ENCODE data around the gene SYT6.

The SYT6 gene

GRCh38 chr1:114153261-114154145, at the start of gene SYT6:
Gene SYT6, minus strand, starts transcription at chr1:114153869. Its CDS starts 97 bp downstream, at chr1:114153772.
- TF ChIP-seq CTCF (IDR thresholded peaks at IDR 0.05; ENCODE audit: low read depth, low read length, missing control alignments) = no peak
- no peak for DNase-seq (ENCODE audit: low read depth)
- no peak within 1 kb of the TSS for H3K4me3 ChIP-seq (ENCODE audit: low read depth, low read length)

- no peak for TF ChIP-seq CTCF (IDR thresholded peaks at IDR 0.05; ENCODE audit: low read depth, low read length, missing control alignments)
- H3K4me3 ChIP-seq (ENCODE audit: low read depth, low read length) = no peak overlapping the region
- DNase-seq (ENCODE audit: low read depth) = no peak
Observed at GRCh38 chr1:114201486-114201885, 47.8 kb upstream of the SYT6 start.

- no peak for TF ChIP-seq CTCF (IDR thresholded peaks at IDR 0.05; ENCODE audit: low read depth, low read length, missing control alignments)
- DNase-seq (ENCODE audit: low read depth) = no peak
- H3K4me3 ChIP-seq (ENCODE audit: low read depth, low read length) = no peak overlapping the region
Observed at GRCh38 chr1:114199017-114199594, 45.4 kb upstream of the SYT6 start.

- no peak for TF ChIP-seq CTCF (IDR thresholded peaks at IDR 0.05; ENCODE audit: low read depth, low read length, missing control alignments)
- no peak for DNase-seq (ENCODE audit: low read depth)
- no peak overlapping the region for H3K4me3 ChIP-seq (ENCODE audit: low read depth, low read length)
Observed at GRCh38 chr1:114196992-114197907, 43.6 kb upstream of the SYT6 start.

GRCh38 chr1:114195819-114196218, 42.1 kb upstream of the SYT6 start:
- no peak for TF ChIP-seq CTCF (IDR thresholded peaks at IDR 0.05; ENCODE audit: low read depth, low read length, missing control alignments)
- H3K4me3 ChIP-seq (ENCODE audit: low read depth, low read length) = no peak overlapping the region
- no peak for DNase-seq (ENCODE audit: low read depth)

- no peak for TF ChIP-seq CTCF (IDR thresholded peaks at IDR 0.05; ENCODE audit: low read depth, low read length, missing control alignments)
- H3K4me3 ChIP-seq (ENCODE audit: low read depth, low read length) = no peak overlapping the region
- no peak for DNase-seq (ENCODE audit: low read depth)
Observed at GRCh38 chr1:114192328-114192727, 38.7 kb upstream of the SYT6 start.

Data from GM12864 (cell line).